Measurements from ENCODE around the gene PCSK6.
"Not testable (repeated sequence)": the region's sequence is repeated elsewhere in the genome, so short reads cannot be mapped to it uniquely, and the experiment has no call there.

PCSK6 gene

DNA sequence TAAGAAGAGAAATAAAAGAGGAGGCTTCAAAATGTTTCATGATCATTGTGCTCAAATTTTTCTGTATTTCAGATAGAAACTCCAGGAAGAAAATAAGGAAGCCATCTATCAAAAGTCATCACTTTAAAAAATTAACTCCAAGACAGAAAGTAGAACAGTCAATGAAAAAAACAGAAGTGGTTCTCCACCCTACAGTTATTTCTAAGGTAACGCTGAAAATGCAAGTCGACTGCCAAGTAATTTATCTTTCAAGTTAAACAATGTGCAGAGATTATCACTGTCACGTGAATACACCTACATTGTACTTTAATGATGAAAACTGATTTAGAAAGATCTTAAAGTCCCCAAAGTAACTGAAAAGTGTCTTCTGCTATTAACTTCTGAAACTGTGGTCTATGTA is 115.9 kb downstream of the PCSK6 start:
- no peak for DNase-seq

GRCh38 chr15:101372960-101373525 is 116.5 kb downstream of the PCSK6 start:
- no peak for DNase-seq

- DNase-seq, result no peak
Observed at GRCh38 chr15:101372149-101372577, 117.3 kb downstream of the PCSK6 start.

GRCh38 chr15:101371519-101371918 is 118.0 kb downstream of the PCSK6 start:
- no peak for DNase-seq

DNA sequence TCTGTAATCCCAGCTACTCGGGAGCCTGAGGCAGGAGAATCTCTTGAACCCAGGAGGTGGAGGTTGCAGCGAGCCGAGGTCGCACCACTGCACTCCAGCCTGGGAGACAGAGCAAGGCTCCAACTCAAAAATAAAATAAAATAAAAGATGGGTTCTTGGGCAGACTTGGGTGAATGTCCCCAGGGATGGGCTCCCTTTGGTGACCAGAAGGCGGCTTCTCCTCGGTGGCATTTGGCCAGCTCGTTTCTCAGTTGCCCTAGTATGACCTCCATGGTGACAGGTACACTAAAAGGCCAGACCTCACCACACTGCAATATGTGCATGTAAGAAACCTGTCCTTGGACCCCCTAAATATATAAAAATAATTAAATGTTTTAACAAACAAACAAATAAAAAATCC is 118.4 kb downstream of the PCSK6 start:
- DNase-seq, result no peak

DNA sequence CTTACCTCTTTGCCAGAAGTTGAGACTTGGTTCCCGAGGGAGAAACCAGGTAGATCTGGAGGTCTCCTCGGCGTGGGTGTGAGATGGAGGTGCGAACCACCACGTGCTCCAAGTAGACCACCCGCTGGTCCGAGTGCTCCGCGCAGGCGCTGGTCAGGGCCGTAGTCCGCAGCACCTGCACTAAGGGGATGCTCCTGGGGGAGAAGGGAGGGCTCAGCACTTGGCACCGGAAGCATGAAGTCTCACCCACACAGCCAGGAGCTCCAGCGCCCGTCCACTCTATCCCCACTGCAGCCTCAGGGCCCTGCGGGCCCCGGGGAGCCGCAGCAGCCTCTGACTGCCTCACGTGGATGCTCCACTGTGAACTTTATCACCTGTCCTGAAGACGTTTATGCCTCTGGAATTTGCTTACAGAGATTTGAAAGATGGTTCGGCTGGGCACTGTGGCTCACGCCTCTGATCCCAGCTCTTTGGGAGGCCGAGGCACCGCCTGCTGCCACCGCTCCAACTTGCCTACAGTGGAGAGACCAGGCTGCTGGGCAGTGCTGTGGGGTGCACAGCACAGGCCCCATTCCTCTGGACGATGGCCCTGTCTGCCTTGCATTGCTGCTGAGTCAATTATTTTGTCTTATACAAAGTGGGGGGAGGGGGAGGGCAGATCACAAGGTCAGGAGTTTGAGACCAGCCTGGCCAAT is 119.0 kb downstream of the PCSK6 start:
- DNase-seq, result no peak

DNA sequence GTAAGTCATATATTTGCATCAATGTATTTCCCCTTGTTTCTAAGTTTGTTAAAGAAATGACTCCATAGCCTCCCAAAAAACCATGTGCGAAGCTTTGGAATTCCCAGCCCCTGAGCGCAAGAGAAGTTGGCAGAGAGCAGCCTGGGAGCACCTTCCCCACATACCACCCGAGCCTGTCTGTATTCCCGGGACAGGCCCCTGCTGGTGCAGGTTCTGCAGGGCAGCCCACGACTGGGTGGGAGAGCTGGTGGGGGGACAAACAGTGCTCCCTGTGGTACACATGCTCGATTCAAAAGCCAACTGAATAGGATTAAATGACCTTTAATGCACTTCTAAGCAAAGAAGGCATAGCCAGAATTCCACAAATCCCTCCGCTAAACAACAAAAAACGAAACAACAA is 119.8 kb downstream of the PCSK6 start:
- DNase-seq, result no peak

- no peak for DNase-seq
Observed at GRCh38 chr15:101368861-101369642, 120.5 kb downstream of the PCSK6 start.

GRCh38 chr15:101368086-101368780 is 121.3 kb downstream of the PCSK6 start:
- no peak for DNase-seq

DNA sequence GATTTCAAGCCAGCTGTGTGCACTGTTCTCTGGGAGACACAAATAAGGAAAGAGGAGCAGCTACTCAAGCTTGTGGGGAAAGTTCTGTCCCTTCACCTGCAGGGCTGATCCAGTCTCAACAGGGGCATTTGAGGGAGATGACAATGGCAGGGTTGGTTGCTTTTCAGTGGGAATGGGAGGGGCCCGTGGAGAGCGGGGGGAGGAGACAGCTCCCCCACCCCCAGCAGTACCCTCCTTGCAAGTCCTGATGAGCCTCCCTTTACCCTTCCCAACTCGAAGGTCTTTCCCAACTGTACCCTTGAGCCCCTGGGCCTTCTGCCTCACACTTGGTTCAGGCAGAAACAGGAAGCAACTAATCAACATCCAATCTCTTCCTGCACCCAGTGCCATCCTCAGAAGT is 122.7 kb downstream of the PCSK6 start:
- no peak for DNase-seq

- no peak for DNase-seq
Observed at GRCh38 chr15:101362986-101363566, 126.4 kb downstream of the PCSK6 start.

DNA sequence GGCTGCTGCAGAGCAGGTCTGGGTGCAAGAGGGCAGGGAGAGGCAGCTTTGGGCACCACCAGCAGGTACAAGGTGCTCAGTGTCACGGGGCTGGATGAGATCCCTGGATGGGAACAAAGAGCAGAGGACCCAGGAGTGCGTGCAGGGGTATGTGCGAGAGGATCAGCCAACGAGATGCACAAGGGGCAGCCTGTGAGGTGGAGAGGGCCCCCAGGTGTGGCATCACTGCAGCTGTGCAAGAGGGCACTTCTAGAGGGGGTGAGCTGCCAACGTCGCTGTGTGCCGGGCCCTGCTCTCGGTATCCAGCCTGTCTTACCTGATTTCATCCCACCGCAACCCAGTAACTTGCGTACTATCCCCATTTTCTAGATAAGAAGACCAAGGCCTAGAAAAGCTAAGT is 127.1 kb downstream of the PCSK6 start:
- no peak for DNase-seq

DNA sequence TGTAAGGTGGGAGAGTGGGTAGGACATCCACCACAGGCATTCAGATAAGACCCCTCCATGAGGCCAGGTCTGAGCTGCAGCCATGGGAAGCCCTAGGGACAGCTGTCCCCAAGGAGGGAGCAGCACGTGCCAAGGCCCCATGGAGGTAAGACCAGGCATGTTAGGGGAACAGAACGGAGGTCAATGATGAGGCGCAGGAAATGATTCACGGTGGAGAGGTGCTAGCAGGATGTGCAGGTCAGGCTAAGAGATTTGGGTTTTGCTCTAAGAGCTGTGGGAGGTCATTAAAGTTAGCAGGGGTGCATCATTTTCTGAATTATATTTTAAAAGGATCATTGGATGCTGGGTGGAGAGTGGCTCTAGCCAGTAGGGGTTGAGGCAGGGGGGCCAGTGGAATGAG is 128.1 kb downstream of the PCSK6 start:
- no peak for DNase-seq

GRCh38 chr15:101359365-101359947 is 130.1 kb downstream of the PCSK6 start:
- DNase-seq, result no peak

DNA sequence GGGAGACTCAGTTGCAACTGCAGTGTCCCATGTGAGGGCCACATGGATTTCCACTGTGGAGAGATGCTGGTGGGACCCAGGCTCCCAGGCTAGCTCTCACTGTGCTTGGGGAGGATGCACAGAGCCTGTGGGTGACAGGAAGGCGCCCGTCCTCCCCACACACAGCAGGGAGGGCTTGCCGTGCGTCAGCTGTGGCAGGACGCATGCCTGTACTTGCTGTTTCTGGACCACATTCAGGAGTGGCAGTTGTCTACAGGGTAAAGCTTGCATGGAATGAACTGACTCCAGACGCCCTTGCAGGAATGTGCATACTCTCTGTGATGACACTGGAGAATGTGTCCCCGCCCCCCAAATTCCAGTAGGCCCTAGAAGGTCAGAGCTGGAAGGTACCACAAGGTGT is 130.6 kb downstream of the PCSK6 start:
- no peak for DNase-seq

DNA sequence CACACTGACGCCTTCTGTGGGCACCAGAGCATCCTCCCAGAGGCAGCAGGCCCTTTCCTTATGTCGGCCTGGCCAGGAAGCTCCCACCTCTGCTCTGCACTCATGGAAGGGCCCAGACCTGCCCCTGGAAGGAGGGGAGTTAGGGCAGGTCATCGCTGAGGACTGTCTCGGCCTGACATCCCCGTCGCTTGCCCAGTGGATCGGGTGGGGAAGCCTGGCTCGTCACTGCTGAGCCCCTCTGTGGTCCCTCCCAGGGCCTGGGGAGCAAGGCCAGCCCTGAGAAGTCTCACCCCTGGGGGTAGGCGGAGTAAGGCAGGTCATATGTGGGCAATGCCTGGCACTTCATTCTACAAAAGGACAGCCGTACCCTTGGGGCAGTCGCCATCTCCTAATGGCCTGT is 131.6 kb downstream of the PCSK6 start:
- DNase-seq, result no peak

DNA sequence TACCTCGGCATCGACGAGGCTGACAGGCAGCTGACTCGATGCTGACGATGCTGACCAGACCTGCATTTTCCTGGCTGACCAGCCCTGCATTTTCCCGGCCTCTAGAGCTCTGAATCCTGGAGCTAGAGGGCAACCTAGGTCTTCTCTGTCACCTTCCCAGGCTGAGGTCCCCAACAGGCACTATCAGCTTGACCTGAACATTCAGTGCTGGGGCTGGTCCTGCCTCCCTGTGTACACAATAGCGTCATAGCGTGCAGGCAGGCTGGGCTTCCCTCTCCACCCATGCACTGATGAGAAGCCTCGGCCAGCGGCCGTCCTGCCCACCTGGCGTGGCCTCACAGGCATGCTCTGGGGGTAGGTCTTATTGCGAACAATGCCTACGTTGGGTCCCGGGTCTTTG is 132.2 kb downstream of the PCSK6 start:
- no peak for DNase-seq

DNA sequence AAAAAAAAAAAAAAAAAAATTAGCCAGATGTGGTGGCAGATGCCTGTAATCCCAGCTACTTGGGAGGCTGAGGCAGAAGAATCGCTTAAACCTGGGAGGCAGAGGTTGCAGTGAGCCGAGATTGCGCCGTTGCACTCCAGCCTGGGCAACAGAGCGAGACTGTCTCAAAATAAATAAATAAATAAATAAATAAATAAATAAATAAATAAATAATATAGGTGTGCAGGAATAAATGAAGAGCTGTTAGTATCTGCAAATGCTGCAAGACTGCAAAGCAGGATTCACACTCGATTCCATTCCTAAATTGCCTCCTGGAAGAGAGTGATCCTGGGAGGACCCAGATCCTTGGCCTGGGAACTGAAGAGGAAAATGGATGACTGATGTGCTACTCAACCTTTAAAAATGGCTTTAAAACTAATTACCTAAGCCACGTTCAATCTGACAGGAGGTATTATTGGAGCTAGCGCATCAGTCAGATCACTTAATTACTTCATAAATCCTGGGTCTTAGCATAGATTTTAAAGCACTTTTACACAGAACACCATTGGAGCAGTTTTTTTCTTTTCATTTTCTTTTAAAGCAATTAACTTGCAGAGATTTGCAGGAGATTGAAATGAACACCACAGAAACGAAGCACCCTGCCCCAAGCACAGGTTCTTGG is 132.9 kb downstream of the PCSK6 start:
- not testable (repeated sequence) for DNase-seq

- DNase-seq, result no peak
Observed at GRCh38 chr15:101355678-101356464, 133.6 kb downstream of the PCSK6 start.

- no peak for DNase-seq
Observed at GRCh38 chr15:101354891-101355623, 134.4 kb downstream of the PCSK6 start.

- DNase-seq, result no peak
Observed at GRCh38 chr15:101353240-101353639, 136.3 kb downstream of the PCSK6 start.

All from T1000 (cell line).